LNCAP (cell line): Measurements from ENCODE around the gene LYPD4.

ENCODE experiments used
- CTCF ChIP-seq: fragments of 450-650 bp; IDR thresholded peaks from 2 replicates; pipeline ENCODE4 v1.5.1; 2017; ENCODE audit warnings: mild to moderate bottlenecking

Gene LYPD4

GRCh38 chr19:41844601-41845000, at the start of gene LYPD4:
TSS of gene LYPD4 (minus strand) at chr19:41844683. CDS start at chr19:41839285, 5,398 bp downstream.
- TF ChIP-seq CTCF = no peak

- TF ChIP-seq CTCF = no peak
These were observed 49.4 kb upstream of the LYPD4 start for GRCh38 chr19:41893899-41894298.

- TF ChIP-seq CTCF = no peak
These were observed 47.9 kb upstream of the LYPD4 start for GRCh38 chr19:41892173-41892902.

DNA sequence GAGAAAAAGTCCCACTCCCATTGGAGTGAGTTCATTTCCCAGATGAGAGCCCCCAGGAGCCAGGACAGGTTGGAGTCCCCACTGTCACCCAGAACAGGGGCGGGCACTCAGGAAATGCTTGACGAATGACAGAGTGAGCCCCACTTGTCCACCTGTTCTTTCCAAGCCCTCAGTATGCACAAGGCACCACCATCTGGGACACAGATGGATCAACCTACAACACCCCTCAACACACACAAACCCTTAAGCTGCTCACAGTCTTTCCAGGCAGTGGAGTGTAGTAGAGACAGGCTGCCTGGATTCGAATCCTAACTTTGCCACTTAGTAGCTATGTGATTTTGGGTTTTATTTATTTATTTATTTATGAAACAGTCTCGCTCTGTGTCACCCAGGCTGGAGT, 46.5 kb upstream of the LYPD4 start:
- TF ChIP-seq CTCF = no peak

DNA sequence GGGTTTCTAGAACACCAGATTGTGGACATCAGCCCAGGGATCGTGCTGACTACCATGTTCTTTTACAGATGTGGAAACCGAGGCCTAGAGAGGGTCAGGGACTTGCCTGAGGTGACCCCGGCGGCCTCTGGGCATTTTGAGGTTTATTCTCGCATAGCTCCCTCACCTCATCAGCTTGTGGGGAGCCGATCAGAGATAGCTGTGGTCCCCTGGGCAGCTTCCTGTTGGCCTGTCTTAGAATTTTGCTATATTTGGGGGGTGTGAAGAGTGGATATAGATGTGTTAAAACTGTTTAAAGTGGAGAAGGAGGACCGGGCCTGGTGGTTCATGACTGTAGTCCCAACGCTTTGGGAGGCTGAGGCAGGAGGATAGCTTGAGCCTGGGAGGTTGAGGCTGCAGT, 45.4 kb upstream of the LYPD4 start:
- TF ChIP-seq CTCF = no peak

- no peak for TF ChIP-seq CTCF
These were observed 44.4 kb upstream of the LYPD4 start for GRCh38 chr19:41888926-41889325.

- TF ChIP-seq CTCF = no peak
These were observed 43.4 kb upstream of the LYPD4 start for GRCh38 chr19:41887711-41888382.
